ENCODE measurements around the gene PREB.

- TF ChIP-seq CTCF (IDR thresholded peaks at IDR 0.05) (no peak), POLR2A (IDR thresholded peaks at IDR 0.05) (no peak)
These were observed 11.6 kb downstream of the PREB start for GRCh38 chr2:27122791-27123190.
